Suppressor macrophage treated with lipopolysaccharide for 4 hours (primary cell): ENCODE data around the gene PGM5.
A peak's percentile ranks its signal among the peaks of the same experiment; 100 is the strongest.
"Not testable (repeated sequence)": the region's sequence is repeated elsewhere in the genome, so short reads cannot be mapped to it uniquely, and the experiment has no call there.

ENCODE experiments used
- DNase-seq: peaks from one replicate; pipeline ENCODE4 v3.0.0-alpha.2; 2020

Gene PGM5

GRCh38 chr9:68383894-68384293 is 27.5 kb downstream of the PGM5 start:
- not testable (repeated sequence) for DNase-seq

- not testable (repeated sequence) for DNase-seq
Measured at GRCh38 chr9:68389558-68389957, 33.1 kb downstream of the PGM5 start.

GRCh38 chr9:68390737-68391136 is 34.3 kb downstream of the PGM5 start:
- DNase-seq = not testable (repeated sequence)

GRCh38 chr9:68396411-68397094 is 40.1 kb downstream of the PGM5 start:
- DNase-seq = not testable (repeated sequence)

GRCh38 chr9:68397095-68397423 is 40.6 kb downstream of the PGM5 start:
- not testable (repeated sequence) for DNase-seq

- DNase-seq = not testable (repeated sequence)
Measured at GRCh38 chr9:68397796-68398195, 41.4 kb downstream of the PGM5 start.

GRCh38 chr9:68398324-68398723 is 41.9 kb downstream of the PGM5 start:
- DNase-seq = not testable (repeated sequence)

- DNase-seq = not testable (repeated sequence)
Measured at GRCh38 chr9:68404421-68405185, 48.2 kb downstream of the PGM5 start.

- DNase-seq = not testable (repeated sequence)
Measured at GRCh38 chr9:68411865-68412264, 55.5 kb downstream of the PGM5 start.

GRCh38 chr9:68412754-68413153 is 56.3 kb downstream of the PGM5 start:
- not testable (repeated sequence) for DNase-seq

- DNase-seq = not testable (repeated sequence)
Measured at GRCh38 chr9:68415065-68415464, 58.7 kb downstream of the PGM5 start.

GRCh38 chr9:68416936-68417564 is 60.6 kb downstream of the PGM5 start:
- peak; percentile 44 for DNase-seq

- DNase-seq = no peak
Measured at GRCh38 chr9:68417762-68418161, 61.4 kb downstream of the PGM5 start.

GRCh38 chr9:68418259-68418845 is 61.9 kb downstream of the PGM5 start:
- DNase-seq = no peak

GRCh38 chr9:68419901-68420300 is 63.5 kb downstream of the PGM5 start:
- no peak for DNase-seq

- DNase-seq = no peak
Measured at GRCh38 chr9:68426755-68427154, 70.3 kb downstream of the PGM5 start.

- DNase-seq = no peak
Measured at GRCh38 chr9:68427216-68427977, 71.0 kb downstream of the PGM5 start.

- DNase-seq = no peak
Measured at GRCh38 chr9:68428481-68428880, 72.1 kb downstream of the PGM5 start.

- DNase-seq = no peak
Measured at GRCh38 chr9:68429631-68430030, 73.2 kb downstream of the PGM5 start.

- no peak for DNase-seq
Measured at GRCh38 chr9:68431307-68431706, 74.9 kb downstream of the PGM5 start.

- DNase-seq = no peak
Measured at GRCh38 chr9:68433531-68434110, 77.2 kb downstream of the PGM5 start.

- no peak for DNase-seq
Measured at GRCh38 chr9:68437785-68438184, 81.4 kb downstream of the PGM5 start.
